NCI-H1092 treated with DMSO at 0.1 percent for 48 hours (cell line): Measurements from ENCODE around the gene CFAP73.
"Not testable (repeated sequence)": the region's sequence is repeated elsewhere in the genome, so short reads cannot be mapped to it uniquely, and the experiment has no call there.

Source experiments
- DNase-seq: peaks from one replicate; lab custom pipeline; 2025; lab: John Stamatoyannopoulos, UW

CFAP73 gene

DNA sequence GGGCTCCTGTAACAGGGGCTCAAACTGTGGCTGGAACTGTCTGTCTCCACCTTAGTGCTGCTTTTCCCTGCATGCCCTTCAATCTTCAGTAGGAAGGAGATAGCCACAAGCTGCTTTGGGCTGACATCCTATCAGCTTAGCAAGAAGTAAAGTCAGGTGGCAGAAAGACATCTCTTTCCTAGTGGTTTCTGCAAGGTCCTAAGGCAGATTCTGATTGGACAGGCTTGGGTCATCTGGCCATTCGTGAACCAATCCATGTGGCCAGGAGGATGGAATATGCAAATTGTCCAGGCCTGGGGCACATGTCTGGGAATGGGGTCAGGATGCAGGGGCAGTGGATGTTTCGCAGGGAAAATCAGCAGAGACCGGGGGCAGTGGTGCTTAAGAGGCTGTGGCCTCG is 41.2 kb downstream of the CFAP73 start:
- no peak for DNase-seq

DNA sequence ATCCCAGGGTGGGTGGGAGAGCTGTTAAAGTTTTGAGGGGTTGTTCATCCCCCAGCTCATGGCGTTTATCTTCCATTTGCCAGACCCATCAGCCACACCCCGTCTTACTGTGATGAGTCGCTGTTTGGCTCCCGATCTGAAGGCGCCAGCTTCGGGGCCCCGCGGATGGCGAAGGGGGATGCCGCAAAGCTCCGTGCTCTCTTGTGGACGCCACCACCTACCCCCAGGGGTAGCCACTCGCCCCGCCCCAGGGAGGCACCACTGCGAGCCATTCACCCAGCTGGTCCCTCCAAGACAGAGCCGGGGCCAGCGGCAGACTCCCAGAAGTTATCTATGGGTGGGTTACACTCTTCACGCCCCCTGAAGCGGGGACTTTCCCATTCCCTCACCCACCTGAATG is 41.7 kb downstream of the CFAP73 start:
- DNase-seq: no peak

DNA sequence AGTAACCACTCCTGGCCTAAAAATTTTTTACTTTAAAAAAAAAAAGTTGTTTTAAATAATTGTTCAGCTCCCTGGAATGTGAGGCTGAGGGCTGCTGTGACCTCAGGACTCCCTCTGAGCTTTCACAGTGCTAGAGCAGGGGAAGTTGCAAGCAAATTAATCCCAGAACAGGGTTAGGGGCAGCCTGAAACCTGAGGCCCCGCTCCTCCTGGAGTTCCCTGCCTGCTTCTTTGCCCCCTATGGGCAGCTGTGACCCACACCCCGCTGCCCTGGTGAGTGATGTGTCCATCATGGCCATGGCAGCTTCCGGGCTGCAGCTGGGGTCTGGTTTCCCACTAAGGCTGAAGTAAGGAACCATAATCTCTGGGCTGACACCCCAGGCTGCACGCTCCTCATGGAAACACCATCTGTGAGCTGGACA is 45.5 kb downstream of the CFAP73 start:
- no peak for DNase-seq

DNA sequence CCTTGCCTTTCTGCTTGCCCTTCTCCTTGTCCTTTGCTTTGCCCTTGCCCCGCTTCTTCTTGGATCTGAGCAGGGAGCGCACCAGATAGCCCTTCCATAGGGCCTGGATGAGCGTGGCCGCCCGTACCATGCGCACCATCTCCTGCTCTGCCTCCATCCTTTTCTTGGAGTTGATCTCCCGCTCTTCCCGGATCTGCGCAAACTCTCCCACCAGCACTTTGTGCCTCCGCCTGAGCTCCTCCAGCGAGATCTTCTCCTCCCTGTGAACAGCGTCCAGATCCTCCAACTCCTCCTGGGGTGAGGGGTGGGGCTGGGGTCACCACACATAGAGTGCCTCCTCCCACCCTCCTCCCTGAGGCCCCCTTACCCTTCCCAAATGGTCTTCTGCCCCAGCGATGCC is 46.1 kb downstream of the CFAP73 start:
- DNase-seq: no peak

DNA sequence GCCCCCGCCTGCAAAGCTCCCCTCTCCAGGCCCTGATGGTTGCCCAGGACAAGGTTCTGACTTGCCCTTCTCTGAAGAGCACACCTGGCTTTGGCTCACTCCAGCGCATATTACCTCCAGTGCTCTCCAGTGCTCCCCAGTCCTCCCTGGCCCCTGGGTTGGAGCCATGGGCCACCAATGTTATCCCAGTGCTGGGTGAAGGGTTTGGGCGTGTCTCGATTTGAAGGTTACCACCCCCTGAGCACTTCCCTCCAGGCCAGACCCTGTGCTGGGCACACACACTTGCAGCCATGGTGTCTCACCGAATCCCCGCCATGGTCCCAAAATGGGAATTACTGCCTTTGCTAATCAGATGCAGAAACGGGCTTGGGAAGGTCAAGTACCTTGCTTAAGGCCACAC is 47.1 kb downstream of the CFAP73 start:
- no peak for DNase-seq

DNA sequence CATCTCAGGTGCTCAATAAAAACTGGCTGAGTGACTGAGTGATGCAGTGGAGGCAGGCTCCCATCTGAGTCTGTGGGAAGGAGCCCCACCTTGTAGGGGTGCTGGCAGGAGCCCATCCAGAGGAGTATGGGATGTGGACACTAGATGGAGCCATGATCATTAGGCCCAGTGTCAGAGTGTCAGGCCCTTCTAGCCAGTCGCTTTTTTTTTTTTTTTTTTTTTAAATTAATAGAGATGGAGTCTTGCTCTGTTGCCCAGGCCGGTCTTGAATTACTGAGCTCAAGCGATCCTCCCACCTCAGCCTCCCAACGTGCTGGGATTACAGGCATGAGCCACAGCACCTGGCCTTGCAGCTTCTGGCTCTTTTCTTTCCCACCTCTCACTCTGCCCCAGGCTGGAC is 47.5 kb downstream of the CFAP73 start:
- DNase-seq: peak; percentile 75

DNA sequence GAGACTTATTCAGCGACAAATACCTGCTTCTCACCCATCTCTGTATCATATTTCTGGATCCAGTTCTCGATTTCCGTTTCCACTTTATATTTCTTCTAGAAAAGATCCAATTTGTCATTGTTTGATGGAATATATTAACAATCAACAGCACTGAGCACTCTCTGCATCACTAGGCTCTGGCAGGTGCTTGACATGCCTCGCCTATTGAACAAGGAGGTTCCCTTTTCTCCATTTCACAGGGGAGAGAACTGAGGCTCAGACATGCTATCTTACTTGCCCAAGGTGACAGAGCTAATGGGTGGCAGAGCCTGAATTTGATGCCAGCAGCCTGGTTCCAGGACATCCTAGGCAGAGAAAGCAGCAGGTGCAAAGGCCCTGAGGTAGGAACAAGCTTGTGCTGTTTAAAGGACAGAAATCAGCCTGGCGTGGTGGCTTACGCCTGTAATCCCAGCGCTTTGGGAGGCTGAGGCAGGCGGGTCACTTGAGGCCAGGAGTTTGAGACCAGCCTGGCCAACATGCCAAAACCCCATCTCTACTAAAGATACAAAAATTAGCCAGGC is 48.1 kb downstream of the CFAP73 start:
- no peak for DNase-seq

DNA sequence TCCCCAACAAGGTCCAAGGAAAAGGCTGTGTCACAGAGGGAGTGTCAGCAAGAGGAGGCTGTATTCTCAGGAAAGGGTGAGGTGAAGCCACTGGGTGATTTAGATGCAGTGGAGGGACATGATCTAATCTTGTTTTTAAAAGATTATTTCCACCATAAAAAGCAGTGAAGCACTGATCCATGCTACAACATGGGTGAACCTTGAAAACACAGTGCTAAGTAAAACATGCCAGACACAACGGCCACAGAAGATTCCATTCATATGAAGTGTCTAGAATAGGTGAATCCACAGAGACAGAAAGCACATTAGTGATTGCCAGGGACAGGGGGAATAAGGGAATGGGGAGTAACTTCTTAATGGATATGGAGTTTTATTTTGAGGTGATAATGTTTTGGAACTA is 48.8 kb downstream of the CFAP73 start:
- no peak for DNase-seq

DNA sequence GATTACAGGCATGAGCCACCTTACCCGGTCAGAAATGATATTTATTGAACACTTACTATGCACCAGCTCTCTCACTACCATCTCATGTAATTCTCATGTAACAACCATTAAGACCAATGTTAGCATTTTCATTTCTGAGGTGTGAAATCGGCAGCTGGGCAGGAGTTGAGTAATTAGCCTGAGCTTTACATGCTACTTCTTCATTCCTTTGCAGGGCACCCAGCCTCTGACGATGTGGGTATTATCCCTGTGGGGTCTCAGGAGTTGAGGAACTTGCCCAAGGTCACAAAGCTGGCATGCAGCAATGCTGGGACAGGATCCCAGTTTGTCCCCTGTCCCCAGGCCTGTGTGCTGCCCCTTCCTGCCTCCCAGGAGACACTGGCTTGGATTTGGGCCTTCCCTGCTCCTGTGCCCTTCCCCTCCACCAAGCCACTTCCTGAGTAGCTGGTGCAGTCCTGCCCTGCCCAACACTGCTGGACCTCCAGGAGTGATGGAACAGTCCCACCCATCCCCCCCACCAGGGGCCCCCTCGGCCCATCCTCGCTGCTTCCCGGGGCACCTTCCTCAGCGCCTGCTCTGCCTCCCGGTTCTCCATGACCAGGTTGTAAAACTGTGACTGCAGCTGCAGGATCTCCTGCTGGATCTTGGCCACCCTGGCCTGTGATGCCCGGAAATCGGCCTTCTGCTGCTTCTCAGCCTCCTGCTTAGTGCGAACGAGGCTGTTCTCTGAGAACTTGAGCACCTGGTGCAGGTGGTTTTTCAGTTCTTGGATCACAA is 50.7 kb downstream of the CFAP73 start:
- DNase-seq: no peak

DNA sequence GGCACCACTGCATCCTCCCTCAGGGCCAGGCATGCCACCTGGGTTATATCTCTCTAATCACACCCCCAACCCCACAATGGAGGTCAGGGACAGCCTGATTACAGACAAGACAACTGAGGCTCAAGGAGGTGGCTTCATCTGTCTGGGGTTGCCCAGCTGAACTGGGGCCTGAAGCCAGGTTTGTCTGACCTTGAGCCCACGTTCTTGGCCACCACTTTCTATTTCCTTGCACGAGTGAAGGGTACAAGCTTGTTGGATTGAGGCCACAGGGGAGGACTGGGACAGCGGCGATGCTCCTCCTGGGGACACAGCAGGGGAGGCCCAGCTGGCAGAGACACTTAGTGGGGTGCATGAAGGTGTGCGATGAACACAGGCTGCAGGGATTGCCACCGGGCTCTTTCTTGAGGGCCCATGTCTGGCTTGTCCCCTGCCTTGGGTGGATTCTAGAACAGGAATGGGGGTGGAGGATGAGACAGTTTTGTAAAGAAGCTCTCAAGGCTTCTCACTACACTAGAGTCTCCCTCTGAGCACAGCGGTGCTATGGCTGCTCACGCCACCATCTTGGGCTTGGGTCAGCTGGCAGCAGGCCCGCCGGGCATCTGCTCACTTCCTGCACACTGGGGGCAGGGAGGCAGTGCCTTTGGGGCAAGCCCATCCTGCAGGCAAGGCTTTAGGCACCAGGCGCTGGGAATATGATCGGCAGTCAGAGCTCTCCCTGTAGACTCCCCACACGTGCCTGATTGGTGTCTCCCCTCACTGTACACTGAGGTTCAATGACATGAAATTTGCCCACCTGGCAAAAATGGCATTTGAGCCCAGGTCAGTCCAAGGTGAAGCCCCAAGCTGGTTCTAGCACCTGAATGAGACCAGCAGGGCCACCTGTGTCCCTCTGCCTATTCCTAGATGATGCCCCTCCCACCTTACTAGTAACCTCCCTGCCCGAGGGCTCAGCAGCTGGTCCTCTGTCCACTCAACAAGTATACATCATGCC is 52.0 kb downstream of the CFAP73 start:
- DNase-seq: no peak

DNA sequence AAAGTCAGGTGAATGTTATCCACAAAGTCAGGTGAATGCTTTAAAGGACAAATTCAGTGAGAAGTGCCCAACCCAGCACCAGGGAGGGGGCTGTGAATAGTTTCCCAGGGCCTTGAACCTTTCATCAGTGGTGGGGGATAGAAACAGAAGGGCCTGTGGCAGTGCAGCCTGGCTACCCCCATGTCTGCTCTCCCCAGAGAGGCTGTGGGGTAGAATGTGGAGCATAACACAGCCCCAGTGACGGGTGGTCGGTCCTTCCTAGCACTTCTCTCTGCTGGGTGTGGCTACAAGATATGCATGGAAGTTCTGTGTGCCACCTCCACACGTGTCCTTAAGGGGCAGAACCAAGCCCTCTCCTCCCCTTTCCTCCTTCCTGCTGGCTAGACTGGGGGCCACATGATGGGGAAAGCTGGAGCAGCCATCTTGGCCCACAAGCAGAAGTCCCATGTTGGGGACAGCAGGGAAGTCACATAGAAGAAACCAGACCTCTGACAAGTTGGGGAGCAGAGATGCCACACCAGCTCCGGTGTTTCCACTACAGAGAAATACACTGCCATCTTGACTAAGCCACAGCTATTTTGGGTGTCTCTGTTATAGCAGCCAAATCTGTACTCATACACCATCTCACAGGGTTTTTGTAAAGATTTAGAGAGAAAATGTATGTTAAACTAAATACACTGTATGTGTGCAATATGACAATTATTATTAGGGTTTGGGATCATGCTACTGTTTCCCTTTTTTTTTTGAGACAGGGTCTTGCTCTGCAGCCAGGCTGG is 53.0 kb downstream of the CFAP73 start:
- DNase-seq: no peak

DNA sequence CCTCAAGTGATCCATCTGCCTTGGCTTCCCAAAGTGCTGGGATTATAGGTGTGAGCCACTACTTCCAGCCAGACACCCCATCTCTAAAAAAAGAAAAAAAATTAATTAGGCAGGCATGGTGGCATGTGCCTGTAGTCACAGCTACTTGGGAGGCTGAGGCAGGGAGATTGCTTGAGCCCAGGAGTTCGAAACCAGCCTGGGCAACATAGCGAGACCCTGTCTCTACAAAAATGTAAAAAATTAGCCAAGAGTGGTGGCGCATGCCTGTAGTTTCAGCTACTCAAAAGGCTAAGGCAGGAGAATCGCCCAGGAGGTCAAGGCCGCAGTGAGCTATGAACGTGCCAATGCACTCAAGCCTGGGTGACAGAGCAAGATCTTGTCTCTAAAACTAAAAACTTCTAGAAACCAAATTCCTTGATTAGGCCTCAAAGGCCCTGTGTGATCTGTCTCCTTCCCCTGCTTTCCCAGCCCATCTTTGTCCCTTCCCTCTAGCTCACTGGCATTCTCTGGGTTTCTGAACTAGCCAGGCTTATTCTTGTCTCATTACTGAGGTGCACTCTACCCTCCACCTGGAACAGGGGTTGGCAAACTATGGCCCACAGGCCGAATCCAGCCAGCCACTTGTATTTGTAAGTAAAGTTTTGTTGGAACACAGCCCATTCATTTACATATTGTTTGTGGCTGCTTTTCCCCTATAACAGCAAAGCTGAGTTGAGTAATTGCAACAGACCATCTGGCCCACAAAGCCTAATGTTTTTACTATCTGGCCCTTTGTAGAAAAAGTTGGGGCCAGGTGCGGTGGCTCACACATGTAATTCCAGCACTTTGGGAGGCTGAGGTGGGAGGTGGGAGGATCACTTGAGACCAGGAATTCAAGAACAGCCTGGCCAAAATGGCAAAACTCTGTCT is 54.6 kb downstream of the CFAP73 start:
- no peak for DNase-seq

DNA sequence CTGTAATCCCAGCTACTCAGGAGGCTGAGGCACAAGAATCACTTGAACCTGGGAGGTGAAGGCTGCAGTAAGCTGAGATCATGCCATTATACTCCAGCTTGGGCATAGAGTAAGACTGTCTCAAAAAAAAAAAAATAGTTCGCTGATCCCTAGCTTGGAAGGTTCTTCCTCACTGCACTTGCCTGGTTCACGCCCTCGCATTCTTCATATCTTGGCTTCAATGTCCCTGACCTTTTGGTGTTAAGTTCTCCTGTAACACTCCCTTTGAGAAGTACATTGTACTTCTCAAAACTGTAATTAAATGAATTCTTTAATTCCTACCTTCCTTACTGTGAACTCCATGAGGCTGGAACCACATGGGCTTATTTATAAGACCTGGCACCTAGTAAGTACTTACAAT is 55.3 kb downstream of the CFAP73 start:
- DNase-seq: no peak

DNA sequence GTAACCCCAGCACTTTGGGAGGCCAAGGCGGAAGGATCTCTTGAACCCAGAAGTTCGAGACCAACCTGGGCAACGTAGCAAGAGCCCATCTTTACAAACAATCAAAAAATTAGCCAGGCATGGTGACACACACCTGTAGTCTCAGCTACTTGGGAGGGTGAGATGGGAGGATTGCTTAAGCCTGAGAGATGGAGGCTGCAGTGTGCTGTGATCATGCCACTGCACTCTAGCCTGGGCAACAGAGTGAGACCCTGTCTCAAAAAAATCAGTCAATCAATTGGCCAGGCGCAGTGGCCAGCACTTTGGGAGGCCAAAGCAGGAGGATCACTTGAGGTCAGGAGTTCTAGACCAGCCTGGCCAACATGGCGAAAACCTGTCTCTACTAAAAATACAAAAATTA is 57.3 kb downstream of the CFAP73 start:
- not testable (repeated sequence) for DNase-seq

DNA sequence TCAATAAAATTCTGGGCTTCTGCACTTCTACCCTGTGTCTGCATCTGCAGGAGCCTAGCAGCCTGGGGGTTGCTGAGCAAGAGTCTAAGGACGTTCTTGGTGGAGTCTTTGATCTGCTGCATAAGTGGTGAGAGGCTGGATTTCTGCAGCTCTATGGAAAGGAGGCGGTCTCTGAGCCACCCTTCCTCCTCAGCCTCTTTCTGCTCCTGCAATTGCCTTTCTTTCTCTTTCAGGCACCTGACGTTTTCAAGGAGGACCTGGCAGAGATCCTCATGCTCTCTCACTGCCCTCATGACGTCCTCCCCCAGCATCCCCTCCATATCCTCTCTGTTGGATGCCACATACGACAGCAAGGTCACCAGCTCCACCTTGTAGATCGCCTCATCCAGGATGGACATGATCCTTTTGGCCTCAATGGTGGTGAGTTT is 58.1 kb downstream of the CFAP73 start:
- no peak for DNase-seq

DNA sequence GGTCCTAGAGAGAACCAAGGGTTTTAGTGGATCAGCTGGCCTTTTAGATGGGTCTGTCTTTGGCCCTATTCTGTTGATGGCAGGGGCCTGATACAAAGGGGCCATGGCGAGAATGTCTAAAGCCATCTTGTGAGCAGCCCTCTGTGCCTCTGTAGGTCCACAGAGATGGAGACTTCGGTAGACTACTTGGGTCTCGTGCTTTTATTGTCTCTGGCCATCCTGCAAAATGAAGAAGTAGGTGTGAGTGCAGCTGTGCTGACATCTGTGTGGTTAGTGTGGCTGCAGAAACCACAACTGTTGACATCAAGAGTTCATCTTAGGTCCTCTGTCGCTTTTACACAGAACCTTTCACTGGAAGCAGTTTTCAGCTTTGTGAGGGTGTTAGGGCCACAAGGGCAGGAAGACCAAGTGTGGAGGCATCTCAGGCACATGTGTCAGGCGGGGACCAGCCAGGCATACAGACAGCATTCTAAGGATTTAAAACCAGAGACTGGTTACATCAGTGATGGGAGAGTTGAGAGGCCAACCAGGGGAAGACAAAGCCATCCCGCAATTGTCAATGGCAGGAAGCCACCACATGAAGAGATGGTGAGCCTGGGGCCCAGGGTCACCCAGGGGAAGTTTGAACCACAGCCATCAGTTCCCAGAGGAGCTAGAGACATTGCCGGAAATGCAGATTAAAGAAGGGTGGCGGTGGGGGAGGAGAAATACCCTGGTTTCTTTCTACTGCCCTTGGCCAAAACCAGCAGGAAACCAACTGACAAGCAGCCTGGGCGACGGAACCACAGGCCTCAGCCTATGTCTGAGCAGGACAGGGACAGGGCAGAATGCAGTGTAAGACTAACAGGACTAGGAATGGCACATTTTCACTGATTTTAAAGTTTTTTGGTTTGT is 58.8 kb downstream of the CFAP73 start:
- no peak for DNase-seq
